HepG2 (cell line): ENCODE measurements around the gene PSENEN.

Experiments
- CEBPB ChIP-seq: IDR thresholded peaks from 2 replicates; pipeline ENCODE4 v1.6.1; 2011; ENCODE audit warnings: low read depth, low read length, improper control_type of control experiment, borderline replicate concordance
- EP300 ChIP-seq, 3 experiments: sonication (generic) in 1 of 3; formaldehyde crosslinking in 1 of 3; IDR thresholded peaks; 2 replicates each; pipeline versions ENCODE4 v1.5.1 to v1.6.1; 2011 to 2020; ENCODE audit warnings: low read depth in 2 of 3, low read length in 2 of 3, borderline replicate concordance in 1 of 3, improper control_type of control experiment in 1 of 3, mild to moderate bottlenecking in 1 of 3, missing genetic modification reagents in 1 of 3, moderate library complexity in 1 of 3
- KDM4B ChIP-seq: sonication (generic); formaldehyde crosslinking; IDR thresholded peaks from 2 replicates; pipeline ENCODE4 v1.4.0; 2020; ENCODE audit warnings: missing genetic modification reagents
- POLR2A ChIP-seq, 2 experiments: IDR thresholded peaks; 2 replicates each; pipeline ENCODE4 v1.6.1; 2011; ENCODE audit warnings: low read depth in 2 of 2, low read length in 2 of 2, mild to moderate bottlenecking in 1 of 2, moderate library complexity in 1 of 2; ENCODE audit not compliant: insufficient read depth in 1 of 2
- TF ChIP-seq, protein P1 (sequence below): sonication (generic); formaldehyde crosslinking; IDR thresholded peaks from 2 replicates; pipeline ENCODE4 v1.5.0; 2020; ENCODE audit warnings: mild to moderate bottlenecking, missing genetic modification reagents, moderate library complexity

DNA sequence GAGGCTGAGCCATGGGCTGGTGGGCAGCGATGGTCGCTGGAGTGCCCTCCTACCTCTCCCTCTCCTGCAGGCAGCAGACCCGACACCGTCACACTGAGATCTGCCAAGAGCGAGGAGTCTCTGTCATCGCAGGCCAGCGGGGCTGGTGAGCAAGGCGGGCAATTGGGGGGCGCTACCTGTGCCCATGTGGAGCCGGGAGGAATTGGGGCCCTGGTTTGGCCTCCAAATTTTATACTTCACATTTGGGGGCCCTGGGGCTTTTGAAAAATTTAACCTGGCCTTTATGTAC lies 39.8 kb downstream of the PSENEN start:
- TF ChIP-seq EP300 (IDR thresholded peaks at IDR 0.05; ENCODE audit: low read depth in 2 of 2, low read length in 2 of 2): no peak
- TF ChIP-seq EP300 (CRISPR knock-in tag; IDR thresholded peaks at IDR 0.05; ENCODE audit: borderline replicate concordance): no peak
- no peak for TF ChIP-seq KDM4B (CRISPR knock-in tag)
- TF ChIP-seq, protein P1, sequence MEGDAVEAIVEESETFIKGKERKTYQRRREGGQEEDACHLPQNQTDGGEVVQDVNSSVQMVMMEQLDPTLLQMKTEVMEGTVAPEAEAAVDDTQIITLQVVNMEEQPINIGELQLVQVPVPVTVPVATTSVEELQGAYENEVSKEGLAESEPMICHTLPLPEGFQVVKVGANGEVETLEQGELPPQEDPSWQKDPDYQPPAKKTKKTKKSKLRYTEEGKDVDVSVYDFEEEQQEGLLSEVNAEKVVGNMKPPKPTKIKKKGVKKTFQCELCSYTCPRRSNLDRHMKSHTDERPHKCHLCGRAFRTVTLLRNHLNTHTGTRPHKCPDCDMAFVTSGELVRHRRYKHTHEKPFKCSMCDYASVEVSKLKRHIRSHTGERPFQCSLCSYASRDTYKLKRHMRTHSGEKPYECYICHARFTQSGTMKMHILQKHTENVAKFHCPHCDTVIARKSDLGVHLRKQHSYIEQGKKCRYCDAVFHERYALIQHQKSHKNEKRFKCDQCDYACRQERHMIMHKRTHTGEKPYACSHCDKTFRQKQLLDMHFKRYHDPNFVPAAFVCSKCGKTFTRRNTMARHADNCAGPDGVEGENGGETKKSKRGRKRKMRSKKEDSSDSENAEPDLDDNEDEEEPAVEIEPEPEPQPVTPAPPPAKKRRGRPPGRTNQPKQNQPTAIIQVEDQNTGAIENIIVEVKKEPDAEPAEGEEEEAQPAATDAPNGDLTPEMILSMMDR: no peak
- no peak for TF ChIP-seq CEBPB
- no peak for TF ChIP-seq POLR2A (IDR thresholded peaks at IDR 0.05; ENCODE audit: insufficient read depth in 1 of 2, low read depth in 2 of 2, low read length in 2 of 2)
